ENCODE measurements around the gene LCE1D.

The LCE1D gene

GRCh38 chr1:152842556-152842955 lies 46.0 kb downstream of the LCE1D start, which contains the start of gene LCE6A:
LCE6A (plus strand) TSS chr1:152842856; CDS start chr1:152843521, 665 bp downstream.
- no peak for TF ChIP-seq CTCF (IDR thresholded peaks at IDR 0.05; ENCODE audit: low read length, missing control alignments)
- no peak within 1 kb of the TSS for H3K4me3 ChIP-seq (replicated peaks; ENCODE audit: low read depth, low read length)
- no peak for DNase-seq (ENCODE audit: low read depth)

Measured in fibroblast of pulmonary artery (primary cell).